ENCODE results near the gene MAP3K20.

Gene MAP3K20

GRCh38 chr2:173184031-173185004 is 108.7 kb downstream of the MAP3K20 start:
- no peaks in the 10 kb centered on the region for H3K9me3 Mint-ChIP-seq
- H3K27ac Mint-ChIP-seq = no peak overlapping the region
- H3K4me1 Mint-ChIP-seq (ENCODE audit: low read depth) = peaks cover 8% of the 10 kb centered on the region
- intact Hi-C loops (cut with micrococcal nuclease) = no loop called here
- peaks cover 37% of the 10 kb centered on the region for H3K36me3 Mint-ChIP-seq (ENCODE audit: low read depth)
- no peaks in the 10 kb centered on the region for H3K27me3 Mint-ChIP-seq
- no peak overlapping the region for H3K4me3 Mint-ChIP-seq

DNA sequence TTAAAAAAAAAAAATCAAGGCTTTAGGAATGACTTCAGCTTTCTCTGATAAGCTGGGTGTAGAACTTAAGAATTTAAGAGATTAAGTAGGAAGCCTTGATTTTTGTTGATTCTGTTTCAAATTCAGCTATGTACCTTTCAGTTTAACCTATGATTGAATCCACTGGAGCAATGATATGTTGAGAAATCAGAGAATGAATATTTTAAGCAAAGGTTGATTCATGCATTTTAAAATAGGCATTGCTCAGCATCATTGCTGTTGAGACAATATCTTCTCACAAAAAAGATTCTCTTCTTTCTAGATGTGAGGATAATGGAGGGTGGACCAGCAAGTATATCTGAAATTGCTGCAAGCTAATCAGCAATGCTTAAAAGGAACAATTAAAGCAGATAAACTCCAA is 109.8 kb downstream of the MAP3K20 start:
- intact Hi-C loops (cut with micrococcal nuclease) = no loop called here
- peaks cover 8% of the 10 kb centered on the region for H3K4me1 Mint-ChIP-seq (ENCODE audit: low read depth)
- no peak overlapping the region for H3K4me3 Mint-ChIP-seq
- no peaks in the 10 kb centered on the region for H3K9me3 Mint-ChIP-seq
- peaks cover 47% of the 10 kb centered on the region for H3K36me3 Mint-ChIP-seq (ENCODE audit: low read depth)
- H3K27ac Mint-ChIP-seq = no peak overlapping the region
- no peaks in the 10 kb centered on the region for H3K27me3 Mint-ChIP-seq

DNA sequence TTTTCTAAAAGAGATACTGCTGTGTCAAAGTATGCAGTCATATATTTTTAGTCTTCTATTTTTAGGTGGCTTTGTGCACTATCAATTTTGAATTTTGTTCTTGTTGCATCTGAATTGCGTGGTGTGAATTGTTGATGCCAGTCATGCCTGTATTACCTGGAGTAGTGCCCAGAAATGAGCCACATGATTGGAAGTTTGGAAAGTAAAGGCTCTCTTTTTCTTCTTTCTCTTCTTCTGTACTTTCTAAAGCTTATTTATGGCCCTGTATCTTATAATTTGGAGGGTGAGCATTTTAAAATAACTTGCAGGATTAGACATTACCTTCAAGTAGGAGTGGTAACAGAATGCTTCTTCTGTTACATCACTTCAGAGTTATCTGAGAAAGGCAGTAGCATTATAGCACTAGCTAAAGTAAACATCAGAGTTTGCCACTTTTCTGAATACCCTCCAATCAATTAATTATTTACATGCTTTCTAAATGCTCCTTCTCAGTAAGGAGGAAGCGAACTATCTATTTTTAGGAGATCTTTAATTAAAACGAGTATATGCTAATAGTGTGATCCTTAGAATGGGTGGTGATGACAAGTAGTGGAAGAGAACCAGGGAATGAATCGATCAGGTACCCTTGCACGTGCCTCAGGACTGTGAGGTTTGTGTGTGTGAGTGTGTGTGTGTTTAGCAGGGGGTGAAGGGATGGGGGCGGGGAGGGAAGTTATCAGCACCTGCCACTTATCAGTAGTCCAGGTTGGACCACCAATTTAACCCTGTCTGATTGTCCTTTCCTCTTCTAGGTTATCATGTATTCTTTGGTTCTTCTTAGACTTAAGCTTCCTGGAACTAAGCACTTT is 112.5 kb downstream of the MAP3K20 start:
- H3K36me3 Mint-ChIP-seq (ENCODE audit: low read depth) = peaks cover 69% of the 10 kb centered on the region
- peaks cover 8% of the 10 kb centered on the region for H3K4me1 Mint-ChIP-seq (ENCODE audit: low read depth)
- no peaks in the 10 kb centered on the region for H3K27me3 Mint-ChIP-seq
- no peaks in the 10 kb centered on the region for H3K9me3 Mint-ChIP-seq
- no peak overlapping the region for H3K4me3 Mint-ChIP-seq
- no peak overlapping the region for H3K27ac Mint-ChIP-seq
- intact Hi-C loops (cut with micrococcal nuclease) = no loop called here

DNA sequence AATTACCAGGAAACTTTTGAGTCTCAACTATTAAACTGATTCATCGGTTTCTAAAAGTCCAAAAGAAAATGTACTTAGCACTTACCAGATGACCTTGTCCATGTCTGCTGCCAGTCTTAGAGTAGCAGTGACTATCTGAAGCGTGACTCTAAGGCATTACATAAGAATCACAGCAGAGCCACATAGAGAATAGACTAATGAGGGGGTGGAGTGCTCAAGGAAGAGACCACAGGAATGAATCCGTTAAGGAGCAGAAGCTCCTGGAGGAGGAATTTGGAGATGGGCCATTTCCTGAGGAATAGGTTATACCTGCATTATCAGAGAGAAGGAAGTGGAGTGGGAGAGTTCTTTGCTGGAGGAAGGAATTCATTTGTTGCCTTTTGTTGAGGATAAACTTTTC is 116.0 kb downstream of the MAP3K20 start:
- Mint-ChIP-seq H3K36me3 (ENCODE audit: low read depth) (peaks cover 81% of the 10 kb centered on the region), H3K27me3 (no peaks in the 10 kb centered on the region), H3K4me1 (ENCODE audit: low read depth) (peaks cover 8% of the 10 kb centered on the region), H3K9me3 (no peaks in the 10 kb centered on the region), H3K4me3 (no peak overlapping the region), H3K27ac (no peak overlapping the region)
- intact Hi-C loops (cut with micrococcal nuclease) = no loop called here

GRCh38 chr2:173192071-173192470 is 116.4 kb downstream of the MAP3K20 start:
- Mint-ChIP-seq H3K27me3 (no peaks in the 10 kb centered on the region), H3K4me1 (ENCODE audit: low read depth) (peaks cover 8% of the 10 kb centered on the region), H3K36me3 (ENCODE audit: low read depth) (peaks cover 76% of the 10 kb centered on the region), H3K9me3 (no peaks in the 10 kb centered on the region), H3K4me3 (no peak overlapping the region), H3K27ac (no peak overlapping the region)
- intact Hi-C loops (cut with micrococcal nuclease) = no loop called here

DNA sequence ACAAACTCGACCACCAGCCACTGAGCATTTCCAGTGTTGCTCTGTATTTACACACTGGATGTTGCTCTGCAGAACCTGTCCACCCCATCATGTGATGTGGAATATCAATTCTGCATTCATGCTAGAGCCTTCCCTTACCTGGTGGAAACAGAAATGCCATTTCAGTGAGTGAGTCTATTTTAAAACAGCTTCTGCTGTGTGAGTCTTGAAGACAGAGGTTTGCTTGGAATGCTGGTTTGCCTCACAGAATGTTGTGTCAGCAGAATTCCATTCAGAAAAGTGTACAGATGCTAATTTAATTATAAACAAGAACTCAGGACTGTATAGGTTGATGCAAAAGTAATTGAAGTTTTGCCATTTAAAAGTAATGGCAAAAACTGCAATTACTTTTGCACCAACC is 118.3 kb downstream of the MAP3K20 start:
- intact Hi-C loops (cut with micrococcal nuclease) = no loop called here
- no peak overlapping the region for H3K27ac Mint-ChIP-seq
- no peaks in the 10 kb centered on the region for H3K9me3 Mint-ChIP-seq
- H3K36me3 Mint-ChIP-seq (ENCODE audit: low read depth) = peaks cover 77% of the 10 kb centered on the region
- no peaks in the 10 kb centered on the region for H3K27me3 Mint-ChIP-seq
- H3K4me3 Mint-ChIP-seq = no peak overlapping the region
- H3K4me1 Mint-ChIP-seq (ENCODE audit: low read depth) = no peaks in the 10 kb centered on the region

- H3K36me3 Mint-ChIP-seq (ENCODE audit: low read depth) = peaks cover 72% of the 10 kb centered on the region
- H3K27ac Mint-ChIP-seq = no peak overlapping the region
- H3K9me3 Mint-ChIP-seq = no peaks in the 10 kb centered on the region
- H3K4me3 Mint-ChIP-seq = no peak overlapping the region
- no peaks in the 10 kb centered on the region for H3K4me1 Mint-ChIP-seq (ENCODE audit: low read depth)
- H3K27me3 Mint-ChIP-seq = no peaks in the 10 kb centered on the region
- intact Hi-C loops (cut with micrococcal nuclease) = no loop called here
Measured at GRCh38 chr2:173195100-173195499, 119.5 kb downstream of the MAP3K20 start.

DNA sequence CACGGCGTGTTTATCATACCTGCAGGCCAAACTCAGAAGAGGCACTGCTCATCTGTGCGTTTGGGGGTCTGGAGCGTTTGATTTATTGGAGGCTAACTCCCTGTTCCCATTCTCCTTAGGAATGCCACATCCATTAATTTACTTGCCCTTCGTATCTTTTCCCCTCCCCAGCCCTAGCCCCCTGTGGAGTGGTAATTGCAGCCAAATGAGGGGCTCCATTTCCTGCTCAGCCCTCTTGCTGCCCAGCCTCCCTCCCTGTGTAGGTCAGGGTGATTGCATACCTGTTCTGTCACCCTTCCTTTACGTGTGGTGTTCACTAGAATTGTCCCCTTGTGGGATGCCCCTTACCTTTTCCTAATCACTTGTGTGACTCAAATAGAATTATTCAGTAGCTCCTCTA is 120.4 kb downstream of the MAP3K20 start:
- intact Hi-C loops (cut with micrococcal nuclease) = no loop called here
- Mint-ChIP-seq H3K4me3 (no peak overlapping the region), H3K36me3 (ENCODE audit: low read depth) (peaks cover 67% of the 10 kb centered on the region), H3K27me3 (no peaks in the 10 kb centered on the region), H3K27ac (no peak overlapping the region), H3K4me1 (ENCODE audit: low read depth) (no peaks in the 10 kb centered on the region), H3K9me3 (no peaks in the 10 kb centered on the region)

DNA sequence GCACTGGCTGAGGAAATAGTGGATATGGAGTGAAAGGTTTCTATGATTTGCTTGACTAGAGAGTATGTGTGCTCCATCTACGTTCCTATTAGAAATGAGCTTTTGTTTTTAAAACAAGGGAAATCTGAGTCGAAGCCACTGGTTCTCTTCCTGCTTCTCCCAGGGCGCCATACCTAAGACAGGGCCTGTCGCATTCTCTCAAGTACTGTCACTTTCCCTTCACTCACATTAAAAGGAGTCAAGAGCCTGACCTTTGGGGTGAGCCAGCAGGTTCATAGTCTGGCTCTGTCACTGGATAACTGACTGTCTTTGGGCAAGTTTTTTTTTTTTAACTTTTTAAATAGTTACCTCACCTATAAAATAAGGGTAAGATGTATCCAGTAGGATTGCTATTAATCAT is 121.0 kb downstream of the MAP3K20 start:
- H3K36me3 Mint-ChIP-seq (ENCODE audit: low read depth) = peaks cover 62% of the 10 kb centered on the region
- no peaks in the 10 kb centered on the region for H3K4me1 Mint-ChIP-seq (ENCODE audit: low read depth)
- intact Hi-C loops (cut with micrococcal nuclease) = no loop called here
- no peak overlapping the region for H3K4me3 Mint-ChIP-seq
- H3K9me3 Mint-ChIP-seq = no peaks in the 10 kb centered on the region
- H3K27me3 Mint-ChIP-seq = no peaks in the 10 kb centered on the region
- H3K27ac Mint-ChIP-seq = no peak overlapping the region

GRCh38 chr2:173198327-173198726 is 122.7 kb downstream of the MAP3K20 start:
- H3K4me1 Mint-ChIP-seq (ENCODE audit: low read depth) = no peaks in the 10 kb centered on the region
- H3K4me3 Mint-ChIP-seq = no peak overlapping the region
- no peaks in the 10 kb centered on the region for H3K27me3 Mint-ChIP-seq
- no peak overlapping the region for H3K27ac Mint-ChIP-seq
- H3K9me3 Mint-ChIP-seq = no peaks in the 10 kb centered on the region
- H3K36me3 Mint-ChIP-seq (ENCODE audit: low read depth) = peaks cover 45% of the 10 kb centered on the region
- intact Hi-C loops (cut with micrococcal nuclease) = no loop called here

- H3K27ac Mint-ChIP-seq = no peak overlapping the region
- H3K4me1 Mint-ChIP-seq (ENCODE audit: low read depth) = no peaks in the 10 kb centered on the region
- intact Hi-C loops (cut with micrococcal nuclease) = no loop called here
- H3K36me3 Mint-ChIP-seq (ENCODE audit: low read depth) = peaks cover 37% of the 10 kb centered on the region
- H3K27me3 Mint-ChIP-seq = no peaks in the 10 kb centered on the region
- H3K9me3 Mint-ChIP-seq = no peaks in the 10 kb centered on the region
- no peak overlapping the region for H3K4me3 Mint-ChIP-seq
Measured at GRCh38 chr2:173199294-173199693, 123.6 kb downstream of the MAP3K20 start.

GRCh38 chr2:173202570-173202969 is 126.9 kb downstream of the MAP3K20 start:
- H3K4me1 Mint-ChIP-seq (ENCODE audit: low read depth) = no peaks in the 10 kb centered on the region

DNA sequence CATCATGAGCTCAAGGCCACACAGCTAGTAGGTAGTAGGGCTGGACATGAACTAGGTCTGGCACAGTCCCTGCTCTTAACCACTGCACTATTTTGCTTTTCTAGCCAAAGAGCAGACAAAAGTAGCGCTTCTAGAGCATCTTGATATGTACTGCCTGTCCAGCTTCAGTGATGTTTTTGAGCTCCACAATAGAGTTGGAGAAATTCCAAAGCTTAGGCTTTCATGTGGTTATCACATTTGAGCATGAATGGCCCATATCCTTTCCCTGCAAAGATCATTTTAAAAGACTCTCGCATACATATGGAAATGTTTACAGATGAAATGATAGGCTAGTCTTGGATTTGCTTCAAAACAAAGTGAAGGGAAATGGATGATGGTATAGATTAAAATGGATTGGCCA is 128.7 kb downstream of the MAP3K20 start:
- Mint-ChIP-seq H3K36me3 (ENCODE audit: low read depth) (peaks cover 23% of the 10 kb centered on the region), H3K4me3 (no peak overlapping the region), H3K27ac (no peak overlapping the region), H3K27me3 (no peaks in the 10 kb centered on the region), H3K4me1 (ENCODE audit: low read depth) (no peaks in the 10 kb centered on the region), H3K9me3 (no peaks in the 10 kb centered on the region)
- intact Hi-C loops (cut with micrococcal nuclease) = no loop called here

More at GRCh38 chr2:173202570-173202969, 126.9 kb downstream of the MAP3K20 start:
- Mint-ChIP-seq H3K27ac (no peak overlapping the region), H3K36me3 (ENCODE audit: low read depth) (peaks cover 33% of the 10 kb centered on the region), H3K9me3 (no peaks in the 10 kb centered on the region), H3K4me3 (no peak overlapping the region), H3K27me3 (no peaks in the 10 kb centered on the region)
- intact Hi-C loops (cut with micrococcal nuclease) = no loop called here

GRCh38 chr2:173205375-173205774 is 129.7 kb downstream of the MAP3K20 start:
- H3K27me3 Mint-ChIP-seq = no peaks in the 10 kb centered on the region
- H3K4me1 Mint-ChIP-seq (ENCODE audit: low read depth) = no peaks in the 10 kb centered on the region
- intact Hi-C loops (cut with micrococcal nuclease) = no loop called here
- no peak overlapping the region for H3K27ac Mint-ChIP-seq
- no peak overlapping the region for H3K4me3 Mint-ChIP-seq
- peaks cover 31% of the 10 kb centered on the region for H3K36me3 Mint-ChIP-seq (ENCODE audit: low read depth)
- H3K9me3 Mint-ChIP-seq = no peaks in the 10 kb centered on the region
